HEK293 (cell line): ENCODE data around the gene CINP.
A peak's percentile ranks its signal among the peaks of the same experiment; 100 is the strongest.

Source experiments
- BCL11B ChIP-seq: fragments of 450-650 bp; formaldehyde crosslinking; IDR thresholded peaks from 2 replicates; pipeline ENCODE4 v1.5.1; 2016; ENCODE audit warnings: low read depth, missing biosample characterization, missing genetic modification characterization
- HOXA7 ChIP-seq: sonication (generic); formaldehyde crosslinking; IDR thresholded peaks from 2 replicates; pipeline ENCODE4 v1.8.1; 2022; ENCODE audit warnings: missing genetic modification reagents, borderline replicate concordance
- KLF9 ChIP-seq: fragments of 450-650 bp; formaldehyde crosslinking; IDR thresholded peaks from 2 replicates; pipeline ENCODE4 v1.5.1; 2016; ENCODE audit warnings: missing biosample characterization, missing genetic modification characterization, low read depth
- MYNN ChIP-seq: fragments of 450-650 bp; formaldehyde crosslinking; IDR thresholded peaks from 2 replicates; pipeline ENCODE4 v1.5.1; 2016; ENCODE audit warnings: missing biosample characterization, missing genetic modification characterization, borderline replicate concordance
- OVOL3 ChIP-seq: fragments of 450-650 bp; formaldehyde crosslinking; IDR thresholded peaks from 2 replicates; pipeline ENCODE4 v1.5.1; 2016; ENCODE audit warnings: missing biosample characterization, missing genetic modification characterization
- PRDM1 ChIP-seq: fragments of 450-650 bp; formaldehyde crosslinking; IDR thresholded peaks from 2 replicates; pipeline ENCODE4; 2016; ENCODE audit warnings: missing biosample characterization, missing genetic modification characterization
- SALL2 ChIP-seq: fragments of 450-650 bp; formaldehyde crosslinking; IDR thresholded peaks from 2 replicates; pipeline ENCODE4 v1.5.0; 2017; ENCODE audit warnings: missing biosample characterization, mild to moderate bottlenecking, missing genetic modification characterization, borderline replicate concordance
- SCRT1 ChIP-seq: fragments of 450-650 bp; formaldehyde crosslinking; IDR thresholded peaks from 2 replicates; pipeline ENCODE4 v1.5.1; 2016; ENCODE audit warnings: missing biosample characterization, missing genetic modification characterization, borderline replicate concordance
- ZBTB1 ChIP-seq: fragments of 450-650 bp; formaldehyde crosslinking; IDR thresholded peaks from 2 replicates; pipeline ENCODE4 v1.5.1; 2016; ENCODE audit warnings: missing biosample characterization, missing genetic modification characterization
- ZFP3 ChIP-seq: fragments of 450-650 bp; formaldehyde crosslinking; IDR thresholded peaks from 2 replicates; pipeline ENCODE4 v1.5.1; 2016; ENCODE audit warnings: low read depth, missing biosample characterization, missing genetic modification characterization
- ZFP37 ChIP-seq: fragments of 450-650 bp; formaldehyde crosslinking; IDR thresholded peaks from 2 replicates; pipeline ENCODE4 v1.5.1; 2016; ENCODE audit warnings: missing biosample characterization, missing genetic modification characterization
- ZFP69B ChIP-seq: fragments of 450-650 bp; formaldehyde crosslinking; IDR thresholded peaks from 2 replicates; pipeline ENCODE4 v1.5.1; 2016; ENCODE audit warnings: missing biosample characterization, missing genetic modification characterization
- ZIC2 ChIP-seq: fragments of 450-650 bp; formaldehyde crosslinking; IDR thresholded peaks from 2 replicates; pipeline ENCODE4 v1.5.1; 2016; ENCODE audit warnings: missing biosample characterization, missing genetic modification characterization
- ZNF121 ChIP-seq: fragments of 450-650 bp; formaldehyde crosslinking; IDR thresholded peaks from 2 replicates; pipeline ENCODE4 v1.5.1; 2016; ENCODE audit warnings: missing biosample characterization, missing genetic modification characterization
- ZNF146 ChIP-seq: fragments of 450-650 bp; formaldehyde crosslinking; IDR thresholded peaks from 2 replicates; pipeline ENCODE4 v1.5.1; 2016; ENCODE audit warnings: missing biosample characterization, missing genetic modification characterization
- ZNF157 ChIP-seq: fragments of 450-650 bp; formaldehyde crosslinking; IDR thresholded peaks from 2 replicates; pipeline ENCODE4 v1.5.1; 2016; ENCODE audit warnings: missing biosample characterization, missing genetic modification characterization
- ZNF266 ChIP-seq: fragments of 450-650 bp; formaldehyde crosslinking; IDR thresholded peaks from 2 replicates; pipeline ENCODE4 v1.5.1; 2016; ENCODE audit warnings: missing biosample characterization, missing genetic modification characterization, low read depth
- ZNF280D ChIP-seq: fragments of 450-650 bp; formaldehyde crosslinking; IDR thresholded peaks from 2 replicates; pipeline ENCODE4 v1.5.1; 2016; ENCODE audit warnings: missing biosample characterization, missing genetic modification characterization
- ZNF302 ChIP-seq: fragments of 450-650 bp; formaldehyde crosslinking; IDR thresholded peaks from 2 replicates; pipeline ENCODE4 v1.5.1; 2016; ENCODE audit warnings: missing biosample characterization, missing genetic modification characterization, low read depth
- ZNF311 ChIP-seq: fragments of 450-650 bp; formaldehyde crosslinking; IDR thresholded peaks from 2 replicates; pipeline ENCODE4 v1.5.1; 2017; ENCODE audit warnings: missing biosample characterization, missing genetic modification characterization, borderline replicate concordance
- ZNF48 ChIP-seq: fragments of 450-650 bp; formaldehyde crosslinking; IDR thresholded peaks from 2 replicates; pipeline ENCODE4 v1.5.1; 2016; ENCODE audit warnings: missing biosample characterization, missing genetic modification characterization
- ZNF514 ChIP-seq: fragments of 450-650 bp; formaldehyde crosslinking; IDR thresholded peaks from 2 replicates; pipeline ENCODE4 v1.5.1; 2016; ENCODE audit warnings: missing biosample characterization, missing genetic modification characterization
- ZNF521 ChIP-seq: fragments of 450-650 bp; formaldehyde crosslinking; IDR thresholded peaks from 2 replicates; pipeline ENCODE4 v1.5.1; 2017; ENCODE audit warnings: missing biosample characterization, mild to moderate bottlenecking, missing genetic modification characterization
- ZNF555 ChIP-seq: fragments of 450-650 bp; formaldehyde crosslinking; conservative IDR thresholded peaks from 2 replicates; pipeline ENCODE4 v1.5.1; 2017; ENCODE audit warnings: missing biosample characterization, mild to moderate bottlenecking, missing genetic modification characterization, inconsistent platforms
- ZNF600 ChIP-seq: fragments of 450-650 bp; formaldehyde crosslinking; IDR thresholded peaks from 2 replicates; pipeline ENCODE4 v1.5.1; 2016; ENCODE audit warnings: missing biosample characterization, missing genetic modification characterization
- ZNF670 ChIP-seq: fragments of 450-650 bp; formaldehyde crosslinking; IDR thresholded peaks from 2 replicates; pipeline ENCODE4 v1.5.1; 2016; ENCODE audit warnings: missing biosample characterization, missing genetic modification characterization, low read depth
- ZNF692 ChIP-seq: fragments of 450-650 bp; formaldehyde crosslinking; IDR thresholded peaks from 2 replicates; pipeline ENCODE4 v1.5.1; 2016; ENCODE audit warnings: missing biosample characterization, missing genetic modification characterization
- ZNF747 ChIP-seq: fragments of 450-650 bp; formaldehyde crosslinking; IDR thresholded peaks from 2 replicates; pipeline ENCODE4 v1.5.1; 2016; ENCODE audit warnings: missing biosample characterization, missing genetic modification characterization
- ZNF768 ChIP-seq: fragments of 450-650 bp; formaldehyde crosslinking; IDR thresholded peaks from 2 replicates; pipeline ENCODE4 v1.5.1; 2018; ENCODE audit warnings: missing biosample characterization, mild to moderate bottlenecking, missing genetic modification characterization
- ZNF843 ChIP-seq: fragments of 450-650 bp; formaldehyde crosslinking; IDR thresholded peaks from 2 replicates; pipeline ENCODE4 v1.5.1; 2016; ENCODE audit warnings: missing biosample characterization, missing genetic modification characterization
- ZSCAN30 ChIP-seq: fragments of 450-650 bp; IDR thresholded peaks from 2 replicates; pipeline ENCODE4 v1.5.1; 2018; ENCODE audit warnings: missing biosample characterization, mild to moderate bottlenecking, missing genetic modification characterization, moderate library complexity
- ZXDB ChIP-seq: fragments of 450-650 bp; formaldehyde crosslinking; IDR thresholded peaks from 2 replicates; pipeline ENCODE4 v1.5.1; 2016; ENCODE audit warnings: missing biosample characterization, missing genetic modification characterization
- TF ChIP-seq, protein P1 (sequence below): fragments of 450-650 bp; formaldehyde crosslinking; IDR thresholded peaks from 2 replicates; pipeline ENCODE4 v1.5.1; 2016; ENCODE audit warnings: missing biosample characterization, missing genetic modification characterization
- TF ChIP-seq, protein P2 (sequence below): fragments of 450-650 bp; formaldehyde crosslinking; IDR thresholded peaks from 2 replicates; pipeline ENCODE4 v1.5.1; 2016; ENCODE audit warnings: missing biosample characterization, missing genetic modification characterization

Gene CINP

DNA sequence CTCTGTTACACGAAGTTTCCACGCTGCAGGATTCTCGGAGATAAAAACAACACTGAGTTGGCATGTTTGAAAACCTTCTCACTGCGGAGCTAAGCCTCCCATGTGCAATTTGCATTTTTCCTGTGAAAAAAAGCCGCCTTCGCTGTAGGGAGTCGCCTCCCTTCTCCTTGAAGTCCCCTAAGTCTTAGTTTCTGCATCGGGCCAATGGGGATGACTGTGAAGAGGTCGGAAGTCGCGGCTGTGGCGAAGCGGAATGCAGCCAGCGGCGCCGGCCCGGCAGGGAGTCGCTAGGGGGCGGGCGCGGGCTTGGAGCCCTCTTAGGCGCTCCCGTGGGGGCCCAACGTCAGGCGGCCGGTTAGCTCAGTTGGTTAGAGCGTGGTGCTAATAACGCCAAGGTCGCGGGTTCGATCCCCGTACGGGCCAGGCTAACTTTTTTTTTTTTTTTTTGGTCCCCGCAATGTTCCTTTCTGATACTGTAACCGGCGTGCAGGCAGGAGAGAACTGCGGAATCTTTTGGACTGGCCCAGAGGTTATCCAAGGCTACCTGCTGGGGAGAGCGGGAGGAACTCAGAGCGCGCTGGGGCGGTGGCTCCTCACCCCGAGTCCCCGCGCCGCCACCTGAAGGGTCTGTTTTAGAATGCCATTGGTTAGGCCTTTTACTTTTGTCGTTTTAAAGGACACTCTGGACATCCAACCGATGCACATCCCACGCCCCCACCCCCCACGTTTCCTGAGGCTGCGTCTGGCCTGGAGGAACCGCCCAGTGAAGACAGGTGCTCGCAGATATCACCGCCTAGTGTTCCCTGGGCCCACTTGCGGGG lies 45.7 kb downstream of the CINP start (continued):
- peak; percentile 86 for TF ChIP-seq ZNF692 (tag by site-specific recombination)
- no peak for TF ChIP-seq HOXA7 (CRISPR knock-in tag)
- TF ChIP-seq ZNF157 (tag by site-specific recombination), result peak; percentile 37; the same call in 1 of the 2 replicates
- TF ChIP-seq MYNN (tag by site-specific recombination), result no peak; the same call in 1 of the 2 replicates
- TF ChIP-seq ZNF600 (tag by site-specific recombination), result 0 out of 2 replicates have a peak, but pooled peaks have one; percentile 33
- peak; percentile 21; the same call in 1 of the 2 replicates for TF ChIP-seq ZNF121 (tag by site-specific recombination)
- peak; percentile 89 for TF ChIP-seq ZXDB (tag by site-specific recombination)
- TF ChIP-seq ZNF302, result no peak
- peak; percentile 88; the same call in 1 of the 2 replicates for TF ChIP-seq ZFP37 (tag by site-specific recombination)
- TF ChIP-seq, protein P1, sequence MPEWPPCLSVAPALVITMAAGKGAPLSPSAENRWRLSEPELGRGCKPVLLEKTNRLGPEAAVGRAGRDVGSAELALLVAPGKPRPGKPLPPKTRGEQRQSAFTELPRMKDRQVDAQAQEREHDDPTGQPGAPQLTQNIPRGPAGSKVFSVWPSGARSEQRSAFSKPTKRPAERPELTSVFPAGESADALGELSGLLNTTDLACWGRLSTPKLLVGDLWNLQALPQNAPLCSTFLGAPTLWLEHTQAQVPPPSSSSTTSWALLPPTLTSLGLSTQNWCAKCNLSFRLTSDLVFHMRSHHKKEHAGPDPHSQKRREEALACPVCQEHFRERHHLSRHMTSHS (tag by site-specific recombination), result peak; percentile 18; the same call in 1 of the 2 replicates
- no peak for TF ChIP-seq ZNF768 (tag by site-specific recombination)
- TF ChIP-seq ZNF48 (tag by site-specific recombination), result no peak
- TF ChIP-seq ZFP69B, result peak; percentile 12
- no peak for TF ChIP-seq PRDM1 (tag by site-specific recombination)
- TF ChIP-seq ZNF670 (tag by site-specific recombination), result no peak
- TF ChIP-seq ZFP3 (tag by site-specific recombination), result no peak
- peak; percentile 77; the same call in 1 of the 2 replicates for TF ChIP-seq ZBTB1
- peak; percentile 35; the same call in 1 of the 2 replicates for TF ChIP-seq ZNF146 (tag by site-specific recombination)
- TF ChIP-seq ZNF843, result peak; percentile 85
- TF ChIP-seq BCL11B (tag by site-specific recombination), result peak; percentile 96
- TF ChIP-seq ZNF280D (tag by site-specific recombination), result peak; percentile 20; the same call in 1 of the 2 replicates
- TF ChIP-seq ZIC2 (tag by site-specific recombination), result peak; percentile 98
- no peak for TF ChIP-seq SCRT1 (tag by site-specific recombination)
- TF ChIP-seq ZNF555 (tag by site-specific recombination), result no peak
- TF ChIP-seq ZNF521 (tag by site-specific recombination), result no peak
- 0 out of 2 replicates have a peak, but pooled peaks have one; percentile 76 for TF ChIP-seq OVOL3 (tag by site-specific recombination)
- TF ChIP-seq ZNF311, result no peak
- peak; percentile 99 for TF ChIP-seq ZSCAN30 (tag by site-specific recombination)
- TF ChIP-seq ZNF266, result no peak
- TF ChIP-seq SALL2 (tag by site-specific recombination), result no peak; the same call in none of the 2 replicates
- TF ChIP-seq, protein P2, sequence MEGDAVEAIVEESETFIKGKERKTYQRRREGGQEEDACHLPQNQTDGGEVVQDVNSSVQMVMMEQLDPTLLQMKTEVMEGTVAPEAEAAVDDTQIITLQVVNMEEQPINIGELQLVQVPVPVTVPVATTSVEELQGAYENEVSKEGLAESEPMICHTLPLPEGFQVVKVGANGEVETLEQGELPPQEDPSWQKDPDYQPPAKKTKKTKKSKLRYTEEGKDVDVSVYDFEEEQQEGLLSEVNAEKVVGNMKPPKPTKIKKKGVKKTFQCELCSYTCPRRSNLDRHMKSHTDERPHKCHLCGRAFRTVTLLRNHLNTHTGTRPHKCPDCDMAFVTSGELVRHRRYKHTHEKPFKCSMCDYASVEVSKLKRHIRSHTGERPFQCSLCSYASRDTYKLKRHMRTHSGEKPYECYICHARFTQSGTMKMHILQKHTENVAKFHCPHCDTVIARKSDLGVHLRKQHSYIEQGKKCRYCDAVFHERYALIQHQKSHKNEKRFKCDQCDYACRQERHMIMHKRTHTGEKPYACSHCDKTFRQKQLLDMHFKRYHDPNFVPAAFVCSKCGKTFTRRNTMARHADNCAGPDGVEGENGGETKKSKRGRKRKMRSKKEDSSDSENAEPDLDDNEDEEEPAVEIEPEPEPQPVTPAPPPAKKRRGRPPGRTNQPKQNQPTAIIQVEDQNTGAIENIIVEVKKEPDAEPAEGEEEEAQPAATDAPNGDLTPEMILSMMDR (tag by site-specific recombination), result peak; percentile 99
- peak; percentile 95 for TF ChIP-seq KLF9 (tag by site-specific recombination)
- TF ChIP-seq ZNF514, result no peak
- peak; percentile 41; the same call in 1 of the 2 replicates for TF ChIP-seq ZNF747
